Gastroesophageal sphincter (tissue), 4 donors: Measurements from ENCODE around the gene NCOA5. TPM values are rescaled to one million over a fixed set of nuclear protein-coding genes. Genes with fewer than 3 reads are reported as not detected.

Experiments used
- ATAC-seq: fragments of 150-250 bp; one replicate; pipeline ENCODE4 v1.9.1; 2016; ENCODE audit warnings: mild to moderate bottlenecking, moderate library complexity
- H3K27ac ChIP-seq, 4 donors: fragments of 200-600 bp; sonication (generic) in 3 of 4; 1 replicate in 3 of 4; 2 replicates in 1 of 4; pipeline ENCODE4 v1.5.1; 2016 to 2019
- H3K27me3 ChIP-seq: fragments of 200-600 bp; sonication (generic); one replicate; pipeline ENCODE4 v1.5.1; 2019
- H3K36me3 ChIP-seq, 2 donors: fragments of 200-600 bp; sonication (generic); one replicate each; pipeline ENCODE4 v1.5.1; 2019; ENCODE audit warnings: control low read depth in 1 of 2
- H3K4me1 ChIP-seq, 3 donors: fragments of 200-600 bp; sonication (generic); 1 replicate in 2 of 3; 2 replicates in 1 of 3; pipeline ENCODE4 v1.5.1; 2016 to 2019; ENCODE audit warnings: control low read depth in 2 of 3
- H3K4me3 ChIP-seq, 2 donors: fragments of 200-600 bp; sonication (generic); one replicate each; pipeline ENCODE4 v1.5.1; 2019; ENCODE audit warnings: mild to moderate bottlenecking in 1 of 2, moderate library complexity in 1 of 2
- H3K9me3 ChIP-seq, 3 donors: fragments of 200-600 bp; sonication (generic); one replicate each; pipeline ENCODE4 v1.5.1; 2017 to 2019; ENCODE audit warnings: control low read depth in 2 of 3
- EP300 ChIP-seq: sonication (generic); formaldehyde crosslinking; IDR thresholded peaks from one replicate; pipeline ENCODE4 v1.6.1; 2017; ENCODE audit warnings: antibody characterized with exemption, mild to moderate bottlenecking
- POLR2A ChIP-seq, 2 donors: fragments of 450-650 bp; IDR thresholded peaks; one replicate each; pipeline ENCODE4 v1.6.1; 2017; ENCODE audit warnings: antibody characterized with exemption in 2 of 2, mild to moderate bottlenecking in 2 of 2, moderate library complexity in 1 of 2
- POLR2AphosphoS5 ChIP-seq: sonication (generic); formaldehyde crosslinking; IDR thresholded peaks from one replicate; pipeline ENCODE4 v1.6.1; 2017; ENCODE audit warnings: antibody characterized with exemption
- WGBS, 2 donors: methylation state at CpG; one replicate each; pipeline ENCODE4 v1.1.5; 2018; ENCODE audit warnings: low coverage in 1 of 2; 5-methylcytosine and 5-hydroxymethylcytosine counted together
- total RNA-seq, 4 donors: library from RNA; depleted of rRNA; stranded (reverse); fragments of >200 nt; gene quantifications; one replicate each; pipeline ENCODE4 v1.1.0, GENCODE V29; 2016
- TF ChIP-seq, protein P1 (sequence below), 4 experiments: fragments of 200-600 bp in 2 of 4; fragments of 450-650 bp in 2 of 4; sonication (generic) in 1 of 4; IDR thresholded peaks; one replicate each; pipeline ENCODE4 v1.5.1; 2017 to 2019; ENCODE audit warnings: antibody characterized with exemption in 4 of 4, mild to moderate bottlenecking in 2 of 4, moderate library complexity in 2 of 4

Gene NCOA5
- total RNA-seq, 4 donors from 2014 or later, result 26.3 to 39.8 (median 30.8) TPM

DNA sequence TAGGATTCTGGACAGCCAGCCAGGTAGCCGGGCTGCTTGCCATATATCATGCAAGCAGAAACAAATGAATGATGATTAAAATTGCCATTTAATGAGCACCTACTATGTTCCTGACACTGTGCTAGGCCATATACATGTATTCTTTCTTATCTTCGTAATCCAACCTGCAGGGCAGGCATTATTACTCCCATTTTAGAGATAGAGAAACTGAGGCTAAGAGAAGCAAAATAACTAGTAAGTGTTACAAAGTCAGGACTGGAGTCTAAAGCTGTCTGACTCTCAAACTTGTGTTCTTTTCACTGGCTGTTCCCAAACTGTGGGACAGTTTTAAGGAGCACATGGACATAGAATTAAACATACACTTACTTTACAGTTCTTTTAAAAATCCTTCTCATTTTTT, 30.4 kb upstream of the NCOA5 start:
- H3K4me1 ChIP-seq, result peaks cover 0 to 53% (median 16%) of the 10 kb centered on the region in 3 donors
- peak overlapping the region in 1 of 4 donors; percentile 6 for H3K27ac ChIP-seq
- no peak overlapping the region for H3K4me3 ChIP-seq
- ATAC-seq, result no peak
- 96 to 100% methylated on average over 2 of the region's 2 CpGs for WGBS, 2 donors
- no peaks in the 10 kb centered on the region for H3K27me3 ChIP-seq
- no peaks in the 10 kb centered on the region for H3K9me3 ChIP-seq
- peaks cover 0 to 30% of the 10 kb centered on the region in 2 donors for H3K36me3 ChIP-seq
- no peak for TF ChIP-seq POLR2AphosphoS5
- no peak for TF ChIP-seq POLR2A (IDR thresholded peaks at IDR 0.05)

DNA sequence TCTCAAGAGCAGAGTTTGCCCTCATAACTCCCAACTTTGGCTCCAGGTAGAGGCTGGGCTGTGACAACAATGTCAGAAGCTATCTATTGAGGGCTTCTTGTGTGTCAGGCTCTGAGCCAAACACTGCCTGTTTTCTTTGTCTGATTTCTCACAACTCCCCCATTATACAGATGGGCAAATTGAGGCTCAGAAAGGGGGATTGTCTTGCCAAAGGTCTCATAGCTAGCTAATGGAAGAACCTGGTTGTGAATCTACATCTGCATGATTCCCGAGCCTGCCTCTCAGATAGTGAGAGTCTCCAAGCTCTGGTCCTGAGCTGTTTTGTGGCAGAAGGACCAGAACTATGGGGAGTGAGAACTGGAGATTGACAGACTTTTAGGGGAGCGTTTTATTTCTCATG, 29.8 kb upstream of the NCOA5 start:
- peak overlapping the region in 1 of 2 donors; percentile 62 for H3K4me3 ChIP-seq
- no peak for ATAC-seq
- 80 to 87% methylated on average over 1 to 2 of the region's 2 CpGs for WGBS, 2 donors

DNA sequence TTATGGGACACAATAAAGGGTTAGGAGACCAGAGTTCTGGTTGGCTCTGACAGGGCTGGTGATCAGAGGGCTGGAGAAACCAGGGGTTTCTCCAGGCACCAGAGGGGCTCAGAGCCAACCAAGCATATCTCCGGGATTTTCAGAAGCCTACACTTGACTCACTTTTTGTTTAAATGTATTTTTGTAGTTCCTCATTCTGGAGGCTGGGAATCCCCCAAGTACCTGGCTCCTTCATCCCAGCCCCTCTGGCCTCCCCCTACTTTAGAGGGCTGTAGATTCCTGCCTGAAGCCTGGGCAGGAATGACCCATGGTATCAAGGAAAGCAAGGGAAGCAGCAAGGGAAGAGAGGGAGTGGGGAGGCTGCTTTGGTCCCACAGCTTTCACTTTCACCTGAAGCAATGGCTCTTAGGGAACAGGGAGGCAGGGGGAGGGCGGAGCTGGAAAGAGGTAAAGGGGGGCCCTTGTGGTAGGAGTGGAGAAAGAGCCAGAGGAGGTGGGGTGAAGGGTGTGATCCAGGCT, 29.3 kb upstream of the NCOA5 start:
- 17 to 25% methylated on average over 1 of the region's 2 CpGs for WGBS, 2 donors
- no peak for ATAC-seq
- peaks cover 0 to 53% (median 16%) of the 10 kb centered on the region in 3 donors for H3K4me1 ChIP-seq
- peak overlapping the region in 1 of 2 donors; percentile 62 for H3K4me3 ChIP-seq
- H3K27ac ChIP-seq, result peak overlapping the region in 3 of 4 donors; percentile 84 to 88 (median 85)
- TF ChIP-seq POLR2AphosphoS5 (no peak), EP300 (no peak), POLR2A (IDR thresholded peaks at IDR 0.05) (no peak)
- TF ChIP-seq, protein P1, sequence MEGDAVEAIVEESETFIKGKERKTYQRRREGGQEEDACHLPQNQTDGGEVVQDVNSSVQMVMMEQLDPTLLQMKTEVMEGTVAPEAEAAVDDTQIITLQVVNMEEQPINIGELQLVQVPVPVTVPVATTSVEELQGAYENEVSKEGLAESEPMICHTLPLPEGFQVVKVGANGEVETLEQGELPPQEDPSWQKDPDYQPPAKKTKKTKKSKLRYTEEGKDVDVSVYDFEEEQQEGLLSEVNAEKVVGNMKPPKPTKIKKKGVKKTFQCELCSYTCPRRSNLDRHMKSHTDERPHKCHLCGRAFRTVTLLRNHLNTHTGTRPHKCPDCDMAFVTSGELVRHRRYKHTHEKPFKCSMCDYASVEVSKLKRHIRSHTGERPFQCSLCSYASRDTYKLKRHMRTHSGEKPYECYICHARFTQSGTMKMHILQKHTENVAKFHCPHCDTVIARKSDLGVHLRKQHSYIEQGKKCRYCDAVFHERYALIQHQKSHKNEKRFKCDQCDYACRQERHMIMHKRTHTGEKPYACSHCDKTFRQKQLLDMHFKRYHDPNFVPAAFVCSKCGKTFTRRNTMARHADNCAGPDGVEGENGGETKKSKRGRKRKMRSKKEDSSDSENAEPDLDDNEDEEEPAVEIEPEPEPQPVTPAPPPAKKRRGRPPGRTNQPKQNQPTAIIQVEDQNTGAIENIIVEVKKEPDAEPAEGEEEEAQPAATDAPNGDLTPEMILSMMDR (IDR thresholded peaks at IDR 0.05), result no peak
- H3K9me3 ChIP-seq, result no peaks in the 10 kb centered on the region
- H3K27me3 ChIP-seq, result no peaks in the 10 kb centered on the region
- peaks cover 0 to 22% of the 10 kb centered on the region in 2 donors for H3K36me3 ChIP-seq

More for the DNA sequence above, 29.8 kb upstream of the NCOA5 start:
- Histone ChIP-seq H3K36me3 (peaks cover 0 to 27% of the 10 kb centered on the region in 2 donors), H3K27ac (peak overlapping the region in 3 of 4 donors; percentile 84 to 88 (median 85)), H3K27me3 (no peaks in the 10 kb centered on the region), H3K9me3 (no peaks in the 10 kb centered on the region), H3K4me1 (peaks cover 0 to 53% (median 16%) of the 10 kb centered on the region in 3 donors)
- TF ChIP-seq EP300, result no peak
- TF ChIP-seq POLR2AphosphoS5, result no peak
- TF ChIP-seq, protein P1 (IDR thresholded peaks at IDR 0.05), result no peak
- no peak for TF ChIP-seq POLR2A (IDR thresholded peaks at IDR 0.05)

DNA sequence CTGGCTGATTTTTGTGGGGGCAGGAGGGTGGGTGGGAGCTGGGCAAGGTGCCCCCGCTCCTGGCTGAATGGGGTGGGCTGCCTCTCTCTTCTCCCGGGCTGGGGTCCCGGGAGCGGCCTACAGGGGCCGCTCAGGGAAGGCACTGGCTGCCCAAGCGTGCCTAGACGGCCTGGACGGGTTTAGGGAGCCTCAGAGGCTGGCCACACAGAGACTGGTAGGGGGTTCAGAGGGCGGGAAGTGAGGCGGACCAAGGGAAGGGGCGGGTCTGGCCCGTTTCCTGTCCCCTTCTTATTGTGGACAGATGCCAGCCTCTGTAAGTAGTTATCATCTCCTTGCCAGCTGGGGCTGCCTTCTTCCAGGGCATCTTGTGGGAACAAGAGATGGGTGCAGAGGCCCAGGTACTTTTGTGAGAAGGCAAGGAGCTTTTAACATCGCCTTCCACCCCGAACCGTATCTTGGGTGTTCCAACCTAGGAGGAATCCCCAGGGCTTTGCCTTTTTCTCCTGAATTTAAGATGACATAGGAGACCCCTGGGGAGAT, 28.8 kb upstream of the NCOA5 start:
- 12 to 26% methylated on average over 3 to 8 of the region's 15 CpGs for whole genome bisulfite sequencing, 2 donors
- no peaks in the 10 kb centered on the region for H3K27me3 ChIP-seq
- peaks cover 0 to 53% (median 16%) of the 10 kb centered on the region in 3 donors for H3K4me1 ChIP-seq
- TF ChIP-seq POLR2A (IDR thresholded peaks at IDR 0.05), result no peak
- TF ChIP-seq, protein P1 (IDR thresholded peaks at IDR 0.05), result no peak
- ATAC-seq, result peak; percentile 66
- H3K9me3 ChIP-seq, result no peaks in the 10 kb centered on the region
- peak overlapping the region; percentile 0 to 88 (median 84) for H3K27ac ChIP-seq
- H3K4me3 ChIP-seq, result peak overlapping the region; percentile 28 to 62
- H3K36me3 ChIP-seq, result peaks cover 0 to 17% of the 10 kb centered on the region in 2 donors

DNA sequence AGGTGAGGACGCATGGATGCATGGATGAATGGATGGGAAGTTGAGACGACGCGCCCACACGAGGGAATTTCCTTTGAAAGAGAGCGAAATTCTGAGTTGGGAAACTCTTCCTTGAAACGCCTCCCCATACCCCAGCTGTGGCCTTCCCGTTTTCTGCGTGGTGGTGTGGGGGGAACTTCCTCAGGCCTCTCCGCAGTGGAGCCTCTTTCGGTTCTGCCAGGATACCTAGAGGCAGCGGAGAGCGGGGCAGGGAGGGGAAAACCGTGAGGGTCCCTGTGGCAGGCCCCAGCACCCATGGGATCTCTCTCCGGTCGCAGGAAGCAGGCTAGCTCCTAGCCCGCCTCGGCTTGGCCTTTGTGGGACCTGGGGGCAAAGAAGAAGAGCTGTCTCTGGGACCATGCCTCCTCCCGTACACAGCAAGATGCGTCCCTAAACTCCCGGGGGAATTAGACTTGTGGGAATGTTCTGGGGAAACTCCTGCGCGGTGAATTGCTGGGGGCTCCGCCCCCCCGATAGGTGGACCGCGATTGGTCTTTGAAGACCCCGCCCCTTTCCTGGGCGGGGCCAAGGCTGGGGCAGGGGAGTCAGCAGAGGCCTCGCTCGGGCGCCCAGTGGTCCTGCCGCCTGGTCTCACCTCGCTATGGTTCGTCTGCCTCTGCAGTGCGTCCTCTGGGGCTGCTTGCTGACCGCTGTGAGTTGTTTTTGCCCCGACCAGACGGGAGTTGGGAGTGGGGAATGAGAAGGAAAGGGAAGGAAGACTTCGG, 28.1 kb upstream of the NCOA5 start, which contains the start of gene CD40:
Gene CD40, plus strand, starts transcription at position 611 of the 764 bp plus-strand sequence. Its CDS starts 30 bp downstream, at position 641.
- peaks cover 0 to 10% of the 10 kb centered on the region in 2 donors for H3K36me3 ChIP-seq
- no peaks in the 10 kb centered on the region for H3K9me3 ChIP-seq
- peak within 1 kb of the TSS; percentile 6 to 88 (median 84) for H3K27ac ChIP-seq
- WGBS, 2 donors, result 0% methylated on average over 2 to 8 of the region's 40 CpGs
- H3K4me3 ChIP-seq, result peak within 1 kb of the TSS; percentile 28 to 62
- H3K27me3 ChIP-seq, result no peaks in the 10 kb centered on the region
- peak; percentile 28 for TF ChIP-seq POLR2AphosphoS5
- TF ChIP-seq, protein P1 (IDR thresholded peaks at IDR 0.05), result no peak
- no peak for TF ChIP-seq EP300
- TF ChIP-seq POLR2A (IDR thresholded peaks at IDR 0.05), result peak in 1 of 2 donors; percentile 37
- ATAC-seq, result peak; percentile 91
- peaks cover 0 to 53% (median 16%) of the 10 kb centered on the region in 3 donors for H3K4me1 ChIP-seq
